ENCODE data around the gene FRMD8. TPM values are rescaled to one million over a fixed set of nuclear protein-coding genes. Genes with fewer than 3 reads are reported as not detected.

Gene FRMD8
- total and polyA plus RNA-seq, 9 of the 15 experiments (the other 6 are each of a cell fraction or from before 2014, with no cell fraction given): 4.5 to 54.5 (median 15.8) TPM

DNA sequence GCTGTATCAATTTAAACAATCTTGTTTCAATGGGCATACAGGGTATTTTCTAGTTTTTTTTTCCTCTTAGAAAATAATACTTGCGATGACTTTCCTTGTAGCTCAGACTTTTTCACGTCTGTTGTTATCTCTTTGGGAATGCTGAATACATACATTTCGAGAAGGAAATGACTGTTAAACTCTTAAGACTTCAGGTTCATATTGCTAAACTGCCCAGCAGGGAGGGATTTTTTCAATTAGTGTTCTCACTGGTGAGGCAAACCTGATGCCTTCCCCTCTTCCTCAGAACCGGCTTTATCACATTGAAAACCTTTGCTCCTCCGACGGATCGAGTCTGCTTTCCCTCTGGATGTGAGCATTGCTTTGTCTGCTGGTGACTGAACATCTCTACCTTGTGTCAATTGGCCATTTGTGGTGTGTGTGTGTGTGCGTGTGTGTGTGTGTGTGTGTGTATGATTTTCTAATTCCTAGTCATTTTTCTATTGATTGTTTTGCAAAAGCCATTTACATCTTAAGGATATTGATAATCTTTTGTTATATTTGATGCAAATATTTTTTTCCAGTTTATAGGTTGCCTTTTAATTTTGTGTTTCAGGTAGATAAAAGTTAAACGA is 42.7 kb downstream of the FRMD8 start (continued):
- TF ChIP-seq, protein P1, sequence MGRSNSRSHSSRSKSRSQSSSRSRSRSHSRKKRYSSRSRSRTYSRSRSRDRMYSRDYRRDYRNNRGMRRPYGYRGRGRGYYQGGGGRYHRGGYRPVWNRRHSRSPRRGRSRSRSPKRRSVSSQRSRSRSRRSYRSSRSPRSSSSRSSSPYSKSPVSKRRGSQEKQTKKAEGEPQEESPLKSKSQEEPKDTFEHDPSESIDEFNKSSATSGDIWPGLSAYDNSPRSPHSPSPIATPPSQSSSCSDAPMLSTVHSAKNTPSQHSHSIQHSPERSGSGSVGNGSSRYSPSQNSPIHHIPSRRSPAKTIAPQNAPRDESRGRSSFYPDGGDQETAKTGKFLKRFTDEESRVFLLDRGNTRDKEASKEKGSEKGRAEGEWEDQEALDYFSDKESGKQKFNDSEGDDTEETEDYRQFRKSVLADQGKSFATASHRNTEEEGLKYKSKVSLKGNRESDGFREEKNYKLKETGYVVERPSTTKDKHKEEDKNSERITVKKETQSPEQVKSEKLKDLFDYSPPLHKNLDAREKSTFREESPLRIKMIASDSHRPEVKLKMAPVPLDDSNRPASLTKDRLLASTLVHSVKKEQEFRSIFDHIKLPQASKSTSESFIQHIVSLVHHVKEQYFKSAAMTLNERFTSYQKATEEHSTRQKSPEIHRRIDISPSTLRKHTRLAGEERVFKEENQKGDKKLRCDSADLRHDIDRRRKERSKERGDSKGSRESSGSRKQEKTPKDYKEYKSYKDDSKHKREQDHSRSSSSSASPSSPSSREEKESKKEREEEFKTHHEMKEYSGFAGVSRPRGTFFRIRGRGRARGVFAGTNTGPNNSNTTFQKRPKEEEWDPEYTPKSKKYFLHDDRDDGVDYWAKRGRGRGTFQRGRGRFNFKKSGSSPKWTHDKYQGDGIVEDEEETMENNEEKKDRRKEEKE (IDR thresholded peaks at IDR 0.05; ENCODE audit: borderline replicate concordance in 1 of 2, control insufficient read depth in 1 of 2, low read depth in 2 of 2, low read length in 1 of 2): peak; percentile 67 to 83; a peak in 2 of 4 replicates
- TF ChIP-seq L3MBTL2 (IDR thresholded peaks at IDR 0.05): 0 out of 2 replicates have a peak, but pooled peaks have one; percentile 8
- TF ChIP-seq ZNF347 (CRISPR knock-in tag; IDR thresholded peaks at IDR 0.05; ENCODE audit: low read depth): no peak
- 0 out of 2 replicates have a peak, but pooled peaks have one; percentile 20 for TF ChIP-seq GABPB1 (CRISPR knock-in tag; IDR thresholded peaks at IDR 0.05)
- TF ChIP-seq, protein P2, sequence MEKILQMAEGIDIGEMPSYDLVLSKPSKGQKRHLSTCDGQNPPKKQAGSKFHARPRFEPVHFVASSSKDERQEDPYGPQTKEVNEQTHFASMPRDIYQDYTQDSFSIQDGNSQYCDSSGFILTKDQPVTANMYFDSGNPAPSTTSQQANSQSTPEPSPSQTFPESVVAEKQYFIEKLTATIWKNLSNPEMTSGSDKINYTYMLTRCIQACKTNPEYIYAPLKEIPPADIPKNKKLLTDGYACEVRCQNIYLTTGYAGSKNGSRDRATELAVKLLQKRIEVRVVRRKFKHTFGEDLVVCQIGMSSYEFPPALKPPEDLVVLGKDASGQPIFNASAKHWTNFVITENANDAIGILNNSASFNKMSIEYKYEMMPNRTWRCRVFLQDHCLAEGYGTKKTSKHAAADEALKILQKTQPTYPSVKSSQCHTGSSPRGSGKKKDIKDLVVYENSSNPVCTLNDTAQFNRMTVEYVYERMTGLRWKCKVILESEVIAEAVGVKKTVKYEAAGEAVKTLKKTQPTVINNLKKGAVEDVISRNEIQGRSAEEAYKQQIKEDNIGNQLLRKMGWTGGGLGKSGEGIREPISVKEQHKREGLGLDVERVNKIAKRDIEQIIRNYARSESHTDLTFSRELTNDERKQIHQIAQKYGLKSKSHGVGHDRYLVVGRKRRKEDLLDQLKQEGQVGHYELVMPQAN (IDR thresholded peaks at IDR 0.05; ENCODE audit: borderline replicate concordance): peak; percentile 78; the same call in 1 of the 2 replicates
- peak; percentile 54; the same call in 1 of the 2 replicates for TF ChIP-seq NFIC (IDR thresholded peaks at IDR 0.05)
- 0 out of 2 replicates have a peak, but pooled peaks have one; percentile 16 for TF ChIP-seq NR2F6 (CRISPR knock-in tag; IDR thresholded peaks at IDR 0.05)
- TF ChIP-seq ZNF175 (CRISPR knock-in tag; IDR thresholded peaks at IDR 0.05; ENCODE audit: low read depth): 0 out of 2 replicates have a peak, but pooled peaks have one; percentile 24
- TF ChIP-seq KDM5B (IDR thresholded peaks at IDR 0.05; ENCODE audit: insufficient replicate concordance, low read depth, low read length): peak; percentile 32
- TF ChIP-seq, protein P3, sequence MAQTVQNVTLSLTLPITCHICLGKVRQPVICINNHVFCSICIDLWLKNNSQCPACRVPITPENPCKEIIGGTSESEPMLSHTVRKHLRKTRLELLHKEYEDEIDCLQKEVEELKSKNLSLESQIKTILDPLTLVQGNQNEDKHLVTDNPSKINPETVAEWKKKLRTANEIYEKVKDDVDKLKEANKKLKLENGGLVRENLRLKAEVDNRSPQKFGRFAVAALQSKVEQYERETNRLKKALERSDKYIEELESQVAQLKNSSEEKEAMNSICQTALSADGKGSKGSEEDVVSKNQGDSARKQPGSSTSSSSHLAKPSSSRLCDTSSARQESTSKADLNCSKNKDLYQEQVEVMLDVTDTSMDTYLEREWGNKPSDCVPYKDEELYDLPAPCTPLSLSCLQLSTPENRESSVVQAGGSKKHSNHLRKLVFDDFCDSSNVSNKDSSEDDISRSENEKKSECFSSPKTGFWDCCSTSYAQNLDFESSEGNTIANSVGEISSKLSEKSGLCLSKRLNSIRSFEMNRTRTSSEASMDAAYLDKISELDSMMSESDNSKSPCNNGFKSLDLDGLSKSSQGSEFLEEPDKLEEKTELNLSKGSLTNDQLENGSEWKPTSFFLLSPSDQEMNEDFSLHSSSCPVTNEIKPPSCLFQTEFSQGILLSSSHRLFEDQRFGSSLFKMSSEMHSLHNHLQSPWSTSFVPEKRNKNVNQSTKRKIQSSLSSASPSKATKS (CRISPR knock-in tag; IDR thresholded peaks at IDR 0.05): 0 out of 2 replicates have a peak, but pooled peaks have one; percentile 50
- TF ChIP-seq ELF4 (CRISPR knock-in tag; IDR thresholded peaks at IDR 0.05): peak; percentile 91
- TF ChIP-seq, protein P4, sequence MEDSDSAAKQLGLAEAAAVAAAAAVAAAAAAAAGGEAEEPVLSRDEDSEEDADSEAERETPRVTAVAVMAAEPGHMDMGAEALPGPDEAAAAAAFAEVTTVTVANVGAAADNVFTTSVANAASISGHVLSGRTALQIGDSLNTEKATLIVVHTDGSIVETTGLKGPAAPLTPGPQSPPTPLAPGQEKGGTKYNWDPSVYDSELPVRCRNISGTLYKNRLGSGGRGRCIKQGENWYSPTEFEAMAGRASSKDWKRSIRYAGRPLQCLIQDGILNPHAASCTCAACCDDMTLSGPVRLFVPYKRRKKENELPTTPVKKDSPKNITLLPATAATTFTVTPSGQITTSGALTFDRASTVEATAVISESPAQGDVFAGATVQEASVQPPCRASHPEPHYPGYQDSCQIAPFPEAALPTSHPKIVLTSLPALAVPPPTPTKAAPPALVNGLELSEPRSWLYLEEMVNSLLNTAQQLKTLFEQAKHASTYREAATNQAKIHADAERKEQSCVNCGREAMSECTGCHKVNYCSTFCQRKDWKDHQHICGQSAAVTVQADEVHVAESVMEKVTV (CRISPR knock-in tag; IDR thresholded peaks at IDR 0.05): no peak
- TF ChIP-seq ZNF780A (CRISPR knock-in tag; IDR thresholded peaks at IDR 0.05): no peak
- TF ChIP-seq ZNF124 (CRISPR knock-in tag; IDR thresholded peaks at IDR 0.05): no peak

All from K562 (cell line).